NCI-H1417 treated with DMSO at 0.1 percent for 48 hours (cell line): ENCODE data around the gene TRUB1.
"Not testable (repeated sequence)": the region's sequence is repeated elsewhere in the genome, so short reads cannot be mapped to it uniquely, and the experiment has no call there.

Source experiments
- DNase-seq: peaks from one replicate; lab custom pipeline; 2025; lab: John Stamatoyannopoulos, UW

Gene TRUB1

GRCh38 chr10:114937962-114938855, at the start of gene TRUB1:
Gene TRUB1, plus strand, starts transcription at chr10:114938195. Its CDS starts 59 bp downstream, at chr10:114938254.
- peak; percentile 29 for DNase-seq

- DNase-seq = no peak
Measured at GRCh38 chr10:114893251-114893650, 44.7 kb upstream of the TRUB1 start.

- no peak for DNase-seq
Measured at GRCh38 chr10:114894911-114895310, 43.1 kb upstream of the TRUB1 start.

- not testable (repeated sequence) for DNase-seq
Measured at GRCh38 chr10:114897011-114897410, 41.0 kb upstream of the TRUB1 start.

GRCh38 chr10:114897593-114897992, 40.4 kb upstream of the TRUB1 start:
- DNase-seq = no peak

- no peak for DNase-seq
Measured at GRCh38 chr10:114899982-114900381, 38.0 kb upstream of the TRUB1 start.

- DNase-seq = no peak
Measured at GRCh38 chr10:114900658-114901057, 37.3 kb upstream of the TRUB1 start.

- no peak for DNase-seq
Measured at GRCh38 chr10:114902151-114902550, 35.8 kb upstream of the TRUB1 start.

GRCh38 chr10:114905450-114905849, 32.5 kb upstream of the TRUB1 start:
- DNase-seq = no peak

GRCh38 chr10:114906981-114907380, 31.0 kb upstream of the TRUB1 start:
- no peak for DNase-seq

- no peak for DNase-seq
Measured at GRCh38 chr10:114908896-114909295, 29.1 kb upstream of the TRUB1 start.

- DNase-seq = no peak
Measured at GRCh38 chr10:114911052-114911711, 26.8 kb upstream of the TRUB1 start.

- DNase-seq = no peak
Measured at GRCh38 chr10:114911801-114912469, 26.1 kb upstream of the TRUB1 start.

- no peak for DNase-seq
Measured at GRCh38 chr10:114912470-114912859, 25.5 kb upstream of the TRUB1 start.

- DNase-seq = no peak
Measured at GRCh38 chr10:114914560-114914959, 23.4 kb upstream of the TRUB1 start.

- DNase-seq = no peak
Measured at GRCh38 chr10:114915294-114915693, 22.7 kb upstream of the TRUB1 start.

- no peak for DNase-seq
Measured at GRCh38 chr10:114916653-114917052, 21.3 kb upstream of the TRUB1 start.

- no peak for DNase-seq
Measured at GRCh38 chr10:114917459-114917858, 20.5 kb upstream of the TRUB1 start.

GRCh38 chr10:114917927-114918672, 19.9 kb upstream of the TRUB1 start:
- no peak for DNase-seq

- DNase-seq = no peak
Measured at GRCh38 chr10:114920459-114920858, 17.5 kb upstream of the TRUB1 start.

- no peak for DNase-seq
Measured at GRCh38 chr10:114922003-114922402, 16.0 kb upstream of the TRUB1 start.

GRCh38 chr10:114923551-114923950, 14.4 kb upstream of the TRUB1 start:
- DNase-seq = no peak
